HepG2 (cell line): ENCODE results near the gene NEUROD1. TPM values are rescaled to one million over a fixed set of nuclear protein-coding genes. Genes with fewer than 3 reads are reported as not detected.

Source experiments
- ATAC-seq: fragments of 200-7000 bp; cut with Tn5 transposase; 3 replicates; pipeline ENCODE4 v1.9.1; 2020; ENCODE audit warnings: mild to moderate bottlenecking, moderate library complexity
- BruUV-seq: library from RNA; stranded (reverse); fragments of 400-500 nt; replicated peaks from 2 replicates; lab custom pipeline; 2021; lab: Mats Ljungman, UMichigan
- CTCF ChIA-PET: fragments of 300-600 bp; formaldehyde crosslinking; extraction: SDS; loops from one replicate; lab custom pipeline; 2021; ENCODE audit warnings: low total read pairs, inconsistent platforms, low intra/inter-chr PET ratio; lab: Yijun Ruan, JAX
- POLR2A ChIA-PET: fragments of 350-600 bp; sonication (Branson Sonifier 250); formaldehyde crosslinking; loops from one replicate; lab custom pipeline; 2020; ENCODE audit warnings: antibody characterized with exemption, inconsistent platforms; lab: Yijun Ruan, JAX
- DNase-seq: peaks from one replicate; pipeline ENCODE4 v3.0.0-alpha.2; 2015; ENCODE audit warnings: low spot score
- FAIRE-seq: peaks from 3 replicates; lab custom pipeline; 2011; peaks lifted over from hg19 to GRCh38; lab: Jason Lieb, UNC
- H2AFZ ChIP-seq: one replicate; pipeline ENCODE4 v1.6.1; 2011; ENCODE audit warnings: low read length, inconsistent platforms
- H3K27ac ChIP-seq: fragments of 300-600 bp; 3 replicates; pipeline ENCODE4 v1.8.0; 2011; ENCODE audit warnings: mixed run types, mild to moderate bottlenecking, mixed read lengths, low read length, inconsistent platforms; ENCODE audit not compliant: insufficient read depth; ENCODE audit errors: extremely low read length
- H3K27me3 ChIP-seq, 2 experiments: fragments of 200-600 bp in 1 of 2; 2 replicates in 1 of 2; 3 replicates in 1 of 2; pipeline versions ENCODE4 v1.6.0 to v1.8.0; 2011; ENCODE audit warnings: low read length in 2 of 2, mild to moderate bottlenecking in 2 of 2, moderate library complexity in 2 of 2, inconsistent platforms in 1 of 2; ENCODE audit not compliant: insufficient read depth in 2 of 2, control insufficient read depth in 1 of 2
- H3K36me3 ChIP-seq, 2 experiments: fragments of 200-600 bp in 1 of 2; replicated peaks in 1 of 2; 2 replicates in 1 of 2; 3 replicates in 1 of 2; pipeline versions ENCODE4 v1.5.1 to v1.8.0; 2011; ENCODE audit warnings: low read length in 2 of 2, inconsistent platforms in 1 of 2; ENCODE audit not compliant: insufficient read depth in 2 of 2, control insufficient read depth in 1 of 2
- H3K4me1 ChIP-seq: 2 replicates; pipeline ENCODE4 v1.5.1; 2012; ENCODE audit warnings: low read length, inconsistent platforms; ENCODE audit not compliant: insufficient read depth
- H3K4me2 ChIP-seq: 2 replicates; pipeline ENCODE4 v1.6.0; 2011; ENCODE audit warnings: low read depth, low read length, inconsistent platforms
- H3K4me3 ChIP-seq, 3 experiments: fragments of 200-600 bp in 1 of 3; sonication (generic), shearing (Covaris generic) in 1 of 3; replicated peaks in 1 of 3; 2 replicates each; pipeline ENCODE4 v1.5.1; 2011 to 2016; ENCODE audit warnings: low read length in 3 of 3, inconsistent platforms in 2 of 3, low read depth in 2 of 3, mild to moderate bottlenecking in 2 of 3, control low read depth in 1 of 3, mixed read lengths in 1 of 3; ENCODE audit not compliant: insufficient read depth in 1 of 3
- H3K79me2 ChIP-seq: one replicate; pipeline ENCODE4 v1.6.1; 2011; ENCODE audit warnings: low read length, inconsistent platforms; ENCODE audit not compliant: insufficient read depth
- H3K9ac ChIP-seq: 2 replicates; pipeline ENCODE4 v1.6.0; 2011; ENCODE audit warnings: mild to moderate bottlenecking, low read depth, low read length, inconsistent platforms; ENCODE audit not compliant: insufficient read depth
- H3K9me3 ChIP-seq: 2 replicates; pipeline ENCODE4 v1.5.1; 2012; ENCODE audit warnings: mild to moderate bottlenecking, low read length
- H4K20me1 ChIP-seq: 2 replicates; pipeline ENCODE4 v1.6.0; 2011; ENCODE audit warnings: inconsistent platforms, mild to moderate bottlenecking, low read length, moderate library complexity; ENCODE audit not compliant: insufficient read depth
- ELF1 ChIP-seq: sonication (generic); formaldehyde crosslinking; IDR thresholded peaks from 2 replicates; pipeline ENCODE4 v1.4.0; 2020; ENCODE audit warnings: missing genetic modification reagents
- MEIS2 ChIP-seq: sonication (generic); formaldehyde crosslinking; IDR thresholded peaks from 2 replicates; pipeline ENCODE4 v1.9.0; 2021; ENCODE audit warnings: mild to moderate bottlenecking, missing genetic modification reagents
- MTA3 ChIP-seq: sonication (generic); formaldehyde crosslinking; IDR thresholded peaks from 2 replicates; pipeline ENCODE4 v1.4.0; 2020; ENCODE audit warnings: missing genetic modification reagents
- NRL ChIP-seq: sonication (generic); formaldehyde crosslinking; IDR thresholded peaks from 2 replicates; pipeline ENCODE4 v1.5.0; 2020; ENCODE audit warnings: missing genetic modification reagents, mild to moderate bottlenecking, moderate library complexity, borderline replicate concordance
- RAD21 ChIP-seq: fragments of 450-650 bp; formaldehyde crosslinking; IDR thresholded peaks from 2 replicates; pipeline ENCODE4 v1.5.0; 2020; ENCODE audit warnings: mild to moderate bottlenecking
- RFX3 ChIP-seq: IDR thresholded peaks from 2 replicates; pipeline ENCODE4 v1.6.1; 2016; ENCODE audit warnings: missing biosample characterization, missing genetic modification reagents
- RXRB ChIP-seq: IDR thresholded peaks from 2 replicates; pipeline ENCODE4 v1.6.1; 2016; ENCODE audit warnings: borderline replicate concordance, missing genetic modification reagents, missing compliant biosample characterization
- SATB2 ChIP-seq: sonication (generic); formaldehyde crosslinking; IDR thresholded peaks from 2 replicates; pipeline ENCODE4 v1.5.0; 2020; ENCODE audit warnings: missing genetic modification reagents
- SIX1 ChIP-seq: sonication (generic); formaldehyde crosslinking; IDR thresholded peaks from 2 replicates; pipeline ENCODE4 v1.4.0; 2020; ENCODE audit warnings: missing genetic modification reagents, borderline replicate concordance
- SRSF1 ChIP-seq: fragments of 200-400 bp; formaldehyde crosslinking; optimal IDR thresholded peaks from 2 replicates; pipeline ENCODE3; 2017; ENCODE audit warnings: mild to moderate bottlenecking, low read depth, low read length, moderate library complexity
- YY1 ChIP-seq: IDR thresholded peaks from 2 replicates; pipeline ENCODE4 v1.6.1; 2011; ENCODE audit warnings: low read length, low read depth, moderate library complexity, mild to moderate bottlenecking; ENCODE audit not compliant: insufficient read depth, insufficient replicate concordance
- ZBTB21 ChIP-seq: sonication (generic); formaldehyde crosslinking; IDR thresholded peaks from 2 replicates; pipeline ENCODE4 v1.4.0; 2020; ENCODE audit warnings: missing genetic modification reagents
- ZFP82 ChIP-seq: sonication (generic); formaldehyde crosslinking; IDR thresholded peaks from 2 replicates; pipeline ENCODE4 v1.5.1; 2020; ENCODE audit warnings: mild to moderate bottlenecking, missing genetic modification reagents, borderline replicate concordance
- ZNF329 ChIP-seq: sonication (generic); formaldehyde crosslinking; IDR thresholded peaks from 2 replicates; pipeline ENCODE4 v1.9.0; 2021; ENCODE audit warnings: low read depth, mild to moderate bottlenecking, missing genetic modification reagents
- ZNF468 ChIP-seq: sonication (generic); formaldehyde crosslinking; IDR thresholded peaks from 2 replicates; pipeline ENCODE4 v1.8.0; 2022; ENCODE audit warnings: mild to moderate bottlenecking, moderate library complexity, missing genetic modification reagents
- ZSCAN22 ChIP-seq: sonication (generic); formaldehyde crosslinking; IDR thresholded peaks from 2 replicates; pipeline ENCODE4 v1.4.0; 2020; ENCODE audit warnings: mild to moderate bottlenecking, missing genetic modification reagents
- in situ Hi-C: cut with HindIII; loops from 2 replicates; pipeline ENCODE4 v1.10.0; 2017; ENCODE audit warnings: low pct_unique_long_range_greater_than_20kb; ENCODE audit not compliant: extremely low pct_ligation_motif_present
- intact Hi-C: fragments of 100-400 bp; cut with micrococcal nuclease; formaldehyde crosslinking; loops from one replicate; pipeline ENCODE4 v1.10.0; 2022; ENCODE audit not compliant: unreplicated experiment
- polyA plus RNA-seq, 8 experiments: library from polyadenylated mRNA; depleted of rRNA in 3 of 8; stranded (reverse) in 7 of 8; unstranded in 1 of 8; fragments of >200 nt; fragmentation: Illumina TruSeq in 4 of 8; extraction: Trizol in 4 of 8; gene quantifications; 2 replicates each; pipeline versions ENCODE4 v1.2.1 to v1.2.3, GENCODE V29; 2011 to 2016; ENCODE audit warnings: low read depth in 4 of 8, missing spikeins in 1 of 8, mixed read lengths in 1 of 8; ENCODE audit not compliant: insufficient read depth in 1 of 8
- total RNA-seq, 5 experiments: library from RNA; depleted of rRNA; stranded (reverse); fragments of >200 nt; fragmentation: Illumina TruSeq; extraction: Trizol; gene quantifications; 2 replicates each; pipeline ENCODE4 v1.2.3, GENCODE V29; 2016; ENCODE audit warnings: low read depth in 1 of 5
- TF ChIP-seq, protein P1 (sequence below): IDR thresholded peaks from 2 replicates; pipeline ENCODE4 v1.6.1; 2016; ENCODE audit warnings: missing compliant biosample characterization, missing genetic modification reagents, borderline replicate concordance
- TF ChIP-seq, protein P2 (sequence below): fragments of 450-650 bp; IDR thresholded peaks from 2 replicates; pipeline ENCODE4 v1.6.1; 2016

NEUROD1 gene
- total and polyA plus RNA-seq, 2 of the 13 experiments (the other 11 are each of a cell fraction or from before 2014, with no cell fraction given) = not detected

DNA sequence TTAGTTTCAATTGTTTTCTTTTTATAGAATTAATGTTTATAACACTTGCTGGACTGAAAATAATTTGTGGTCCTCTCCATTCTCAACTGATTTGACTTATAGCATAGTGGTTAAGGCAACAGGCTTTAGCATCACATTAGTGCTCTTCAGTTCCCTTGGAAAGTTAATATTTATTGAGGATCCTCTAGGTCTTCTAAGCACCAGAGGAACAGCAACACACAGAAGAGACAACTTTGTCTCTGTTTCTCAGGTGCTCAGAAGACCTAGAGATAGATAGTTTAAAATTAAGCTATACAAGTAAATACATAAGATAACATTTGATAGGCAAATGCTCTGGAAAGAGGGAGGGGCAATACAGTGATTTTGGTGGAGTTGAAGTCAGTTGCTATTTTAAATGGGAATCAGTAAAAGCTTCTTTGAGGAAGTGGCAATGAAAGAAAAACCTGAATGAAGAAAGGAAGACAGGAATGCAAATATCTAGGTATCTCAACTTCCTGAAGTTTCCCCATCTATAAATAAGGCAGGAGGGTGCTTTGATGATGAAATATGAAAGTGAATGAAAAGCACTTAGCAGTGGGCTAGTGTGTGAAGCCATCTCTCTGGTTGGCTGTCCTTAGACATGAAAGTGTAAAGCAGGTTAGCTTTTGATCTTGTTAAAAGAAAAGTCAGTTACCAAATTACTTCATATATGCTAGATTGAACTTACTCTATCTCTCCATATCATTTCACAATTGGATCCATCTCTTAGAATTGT lies 7.9 kb downstream of the NEUROD1 start:
- in situ Hi-C loops = no loop called here
- CTCF ChIA-PET = no interaction called here
- DNase-seq = no peak
- TF ChIP-seq ZNF468 (CRISPR knock-in tag) (no peak), SIX1 (CRISPR knock-in tag) (no peak), ZSCAN22 (CRISPR knock-in tag) (no peak), RXRB (CRISPR knock-in tag) (no peak), RAD21 (no peak), ELF1 (no peak), NRL (no peak), ZFP82 (CRISPR knock-in tag) (no peak), ZBTB21 (no peak), RFX3 (CRISPR knock-in tag) (no peak), MTA3 (CRISPR knock-in tag) (no peak), SATB2 (CRISPR knock-in tag) (no peak), ZNF329 (CRISPR knock-in tag) (no peak), YY1 (no peak), MEIS2 (CRISPR knock-in tag) (no peak), SRSF1 (no peak)
- TF ChIP-seq, protein P1, sequence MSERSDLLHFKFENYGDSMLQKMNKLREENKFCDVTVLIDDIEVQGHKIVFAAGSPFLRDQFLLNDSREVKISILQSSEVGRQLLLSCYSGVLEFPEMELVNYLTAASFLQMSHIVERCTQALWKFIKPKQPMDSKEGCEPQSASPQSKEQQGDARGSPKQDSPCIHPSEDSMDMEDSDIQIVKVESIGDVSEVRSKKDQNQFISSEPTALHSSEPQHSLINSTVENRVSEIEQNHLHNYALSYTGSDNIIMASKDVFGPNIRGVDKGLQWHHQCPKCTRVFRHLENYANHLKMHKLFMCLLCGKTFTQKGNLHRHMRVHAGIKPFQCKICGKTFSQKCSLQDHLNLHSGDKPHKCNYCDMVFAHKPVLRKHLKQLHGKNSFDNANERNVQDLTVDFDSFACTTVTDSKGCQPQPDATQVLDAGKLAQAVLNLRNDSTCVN (CRISPR knock-in tag) = no peak
- TF ChIP-seq, protein P2, sequence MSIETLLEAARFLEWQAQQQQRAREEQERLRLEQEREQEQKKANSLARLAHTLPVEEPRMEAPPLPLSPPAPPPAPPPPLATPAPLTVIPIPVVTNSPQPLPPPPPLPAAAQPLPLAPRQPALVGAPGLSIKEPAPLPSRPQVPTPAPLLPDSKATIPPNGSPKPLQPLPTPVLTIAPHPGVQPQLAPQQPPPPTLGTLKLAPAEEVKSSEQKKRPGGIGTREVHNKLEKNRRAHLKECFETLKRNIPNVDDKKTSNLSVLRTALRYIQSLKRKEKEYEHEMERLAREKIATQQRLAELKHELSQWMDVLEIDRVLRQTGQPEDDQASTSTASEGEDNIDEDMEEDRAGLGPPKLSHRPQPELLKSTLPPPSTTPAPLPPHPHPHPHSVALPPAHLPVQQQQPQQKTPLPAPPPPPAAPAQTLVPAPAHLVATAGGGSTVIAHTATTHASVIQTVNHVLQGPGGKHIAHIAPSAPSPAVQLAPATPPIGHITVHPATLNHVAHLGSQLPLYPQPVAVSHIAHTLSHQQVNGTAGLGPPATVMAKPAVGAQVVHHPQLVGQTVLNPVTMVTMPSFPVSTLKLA = no peak
- TF ChIP-seq, all 625 proteins: peak for 0
- Histone ChIP-seq H3K4me3 (no peak overlapping the region), H3K9me3 (no peaks in the 10 kb centered on the region), H3K27ac (no peak overlapping the region), H3K4me2 (no peak overlapping the region), H2AFZ (no peak overlapping the region), H4K20me1 (no peaks in the 10 kb centered on the region), H3K79me2 (no peaks in the 10 kb centered on the region), H3K4me1 (no peaks in the 10 kb centered on the region), H3K27me3 (no peaks in the 10 kb centered on the region), H3K9ac (no peak overlapping the region), H3K36me3 (no peaks in the 10 kb centered on the region)
- ATAC-seq (no peak), FAIRE-seq (no peak)
- intact Hi-C loops = no loop called here
- BruUV-seq = no TSS peak
- POLR2A ChIA-PET = no interaction called here
